ENCODE results near the gene ATP6V1E1.

The ATP6V1E1 gene

DNA sequence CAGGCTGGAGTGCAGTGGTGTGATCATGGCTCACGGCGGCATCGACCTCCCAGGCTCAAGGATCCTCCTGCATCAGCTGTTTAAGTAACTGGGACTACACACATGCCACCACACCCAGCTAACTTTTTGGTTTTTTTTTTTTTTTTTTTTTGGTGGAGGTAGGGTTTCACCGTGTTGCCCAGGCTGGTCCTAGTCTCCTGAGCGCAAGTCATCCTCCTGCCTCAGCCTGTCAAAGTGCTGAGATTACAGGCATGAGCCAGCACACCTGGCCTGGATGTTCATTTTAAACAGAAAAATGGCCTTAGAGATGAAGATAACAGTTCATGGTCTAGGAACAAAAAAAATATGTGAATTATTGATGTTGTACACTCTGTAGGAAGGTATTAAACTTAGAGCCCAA lies 78.9 kb downstream of the ATP6V1E1 start:
- Histone ChIP-seq H3K4me1 (ENCODE audit: control insufficient read depth, insufficient read depth, low read length) (no peaks in the 10 kb centered on the region), H3K27me3 (ENCODE audit: control insufficient read depth, insufficient read depth, low read length) (no peaks in the 10 kb centered on the region)

GRCh38 chr22:17549183-17549582 lies 79.4 kb downstream of the ATP6V1E1 start:
- Histone ChIP-seq H3K27ac (ENCODE audit: low read length) (no peak overlapping the region), H3K27me3 (ENCODE audit: control insufficient read depth, insufficient read depth, low read length) (no peaks in the 10 kb centered on the region), H3K4me3 (ENCODE audit: low read length) (no peak overlapping the region), H3K4me1 (ENCODE audit: control insufficient read depth, insufficient read depth, low read length) (no peaks in the 10 kb centered on the region), H3K36me3 (ENCODE audit: control insufficient read depth, insufficient read depth, low read length) (peaks cover 28% of the 10 kb centered on the region), H3K9me3 (ENCODE audit: control insufficient read depth, insufficient read depth, low read length) (no peaks in the 10 kb centered on the region)
- no CpG with 5 or more reads among the region's 10 CpGs for WGBS (ENCODE audit: insufficient coverage, insufficient read length)
- DNase-seq (ENCODE audit: low read depth, low spot score) = no peak

More for the DNA sequence above, 78.9 kb downstream of the ATP6V1E1 start:
- no CpG with 5 or more reads among the region's 5 CpGs for WGBS (ENCODE audit: insufficient coverage, insufficient read length)
- no peak overlapping the region for H3K4me3 ChIP-seq (ENCODE audit: low read length)
- H3K27ac ChIP-seq (ENCODE audit: low read length) = no peak overlapping the region
- no peak for DNase-seq (ENCODE audit: low read depth, low spot score)
- no peaks in the 10 kb centered on the region for H3K9me3 ChIP-seq (ENCODE audit: control insufficient read depth, insufficient read depth, low read length)
- H3K36me3 ChIP-seq (ENCODE audit: control insufficient read depth, insufficient read depth, low read length) = peaks cover 28% of the 10 kb centered on the region

DNA sequence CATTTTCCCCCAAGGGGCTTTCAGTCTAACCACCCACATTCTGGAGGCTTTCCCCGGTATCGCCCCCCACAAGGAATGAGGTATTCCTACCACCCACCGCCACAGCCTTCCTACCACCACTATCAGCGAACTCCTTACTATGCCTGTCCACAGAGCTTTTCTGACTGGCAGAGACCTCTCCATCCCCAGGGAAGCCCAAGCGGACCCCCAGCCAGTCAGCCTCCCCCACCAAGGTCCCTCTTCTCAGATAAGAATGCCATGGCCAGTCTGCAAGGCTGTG lies 79.9 kb downstream of the ATP6V1E1 start:
- peaks cover 28% of the 10 kb centered on the region for H3K36me3 ChIP-seq (ENCODE audit: control insufficient read depth, insufficient read depth, low read length)
- H3K9me3 ChIP-seq (ENCODE audit: control insufficient read depth, insufficient read depth, low read length) = no peaks in the 10 kb centered on the region
- H3K4me3 ChIP-seq (ENCODE audit: low read length) = no peak overlapping the region
- H3K27me3 ChIP-seq (ENCODE audit: control insufficient read depth, insufficient read depth, low read length) = no peaks in the 10 kb centered on the region
- no peaks in the 10 kb centered on the region for H3K4me1 ChIP-seq (ENCODE audit: control insufficient read depth, insufficient read depth, low read length)
- no CpG with 5 or more reads among the region's 5 CpGs for WGBS (ENCODE audit: insufficient coverage, insufficient read length)
- DNase-seq (ENCODE audit: low read depth, low spot score) = no peak
- H3K27ac ChIP-seq (ENCODE audit: low read length) = no peak overlapping the region

- H3K4me3 ChIP-seq (ENCODE audit: low read length) = no peak overlapping the region
- H3K36me3 ChIP-seq (ENCODE audit: control insufficient read depth, insufficient read depth, low read length) = peaks cover 24% of the 10 kb centered on the region
- H3K4me1 ChIP-seq (ENCODE audit: control insufficient read depth, insufficient read depth, low read length) = no peaks in the 10 kb centered on the region
- WGBS (ENCODE audit: insufficient coverage, insufficient read length) = no CpG with 5 or more reads among the region's 23 CpGs
- H3K27ac ChIP-seq (ENCODE audit: low read length) = no peak overlapping the region
- no peaks in the 10 kb centered on the region for H3K9me3 ChIP-seq (ENCODE audit: control insufficient read depth, insufficient read depth, low read length)
- H3K27me3 ChIP-seq (ENCODE audit: control insufficient read depth, insufficient read depth, low read length) = no peaks in the 10 kb centered on the region
- DNase-seq (ENCODE audit: low read depth, low spot score) = no peak
Observed at GRCh38 chr22:17548010-17548755, 80.4 kb downstream of the ATP6V1E1 start.

- Histone ChIP-seq H3K4me3 (ENCODE audit: low read length) (no peak overlapping the region), H3K27ac (ENCODE audit: low read length) (no peak overlapping the region), H3K9me3 (ENCODE audit: control insufficient read depth, insufficient read depth, low read length) (no peaks in the 10 kb centered on the region), H3K36me3 (ENCODE audit: control insufficient read depth, insufficient read depth, low read length) (peaks cover 14% of the 10 kb centered on the region), H3K27me3 (ENCODE audit: control insufficient read depth, insufficient read depth, low read length) (no peaks in the 10 kb centered on the region), H3K4me1 (ENCODE audit: control insufficient read depth, insufficient read depth, low read length) (no peaks in the 10 kb centered on the region)
- WGBS (ENCODE audit: insufficient coverage, insufficient read length) = no CpG with 5 or more reads among the region's 14 CpGs
- DNase-seq (ENCODE audit: low read depth, low spot score) = no peak
Observed at GRCh38 chr22:17542452-17542851, 86.1 kb downstream of the ATP6V1E1 start.

All from iPS DF 6.9 (cell line).